GM19043 (cell line): ENCODE data around the gene SPTB.

Experiments
- ATAC-seq: cut with Tn5 transposase; IDR thresholded peaks from one replicate; pipeline ENCODE4 v1.9.1; 2021; ENCODE audit warnings: low read depth; ENCODE audit not compliant: unreplicated experiment

The SPTB gene

GRCh38 chr14:64889352-64889751 is 9.6 kb upstream of the SPTB start:
- no peak for ATAC-seq

GRCh38 chr14:64885559-64885958 is 5.9 kb upstream of the SPTB start:
- ATAC-seq: no peak

- ATAC-seq: no peak
Observed at GRCh38 chr14:64880221-64881121, 764 bp upstream of the SPTB start.

GRCh38 chr14:64878837-64879634 is 671 bp downstream of the SPTB start:
- ATAC-seq: no peak

- ATAC-seq: no peak
Observed at GRCh38 chr14:64877846-64878245, 1.9 kb downstream of the SPTB start.

GRCh38 chr14:64875350-64875749 is 4.4 kb downstream of the SPTB start:
- no peak for ATAC-seq

- no peak for ATAC-seq
Observed at GRCh38 chr14:64873506-64874219, 6.0 kb downstream of the SPTB start.

GRCh38 chr14:64871344-64871743 is 8.4 kb downstream of the SPTB start:
- ATAC-seq: no peak

- ATAC-seq: no peak
Observed at GRCh38 chr14:64870160-64870559, 9.5 kb downstream of the SPTB start.

GRCh38 chr14:64868841-64869240 is 10.9 kb downstream of the SPTB start:
- no peak for ATAC-seq

GRCh38 chr14:64868379-64868778 is 11.3 kb downstream of the SPTB start:
- no peak for ATAC-seq

- ATAC-seq: no peak
Observed at GRCh38 chr14:64867182-64867581, 12.5 kb downstream of the SPTB start.

- no peak for ATAC-seq
Observed at GRCh38 chr14:64865992-64866391, 13.7 kb downstream of the SPTB start.

GRCh38 chr14:64865109-64865508 is 14.6 kb downstream of the SPTB start:
- no peak for ATAC-seq

GRCh38 chr14:64864258-64864657 is 15.4 kb downstream of the SPTB start:
- ATAC-seq: no peak

- no peak for ATAC-seq
Observed at GRCh38 chr14:64861916-64862315, 17.8 kb downstream of the SPTB start.

GRCh38 chr14:64860039-64860438 is 19.7 kb downstream of the SPTB start:
- ATAC-seq: no peak

GRCh38 chr14:64857979-64858744 is 21.5 kb downstream of the SPTB start:
- no peak for ATAC-seq

- no peak for ATAC-seq
Observed at GRCh38 chr14:64856529-64857445, 22.9 kb downstream of the SPTB start.
